ENCODE results near the gene TIPARP.

DNA sequence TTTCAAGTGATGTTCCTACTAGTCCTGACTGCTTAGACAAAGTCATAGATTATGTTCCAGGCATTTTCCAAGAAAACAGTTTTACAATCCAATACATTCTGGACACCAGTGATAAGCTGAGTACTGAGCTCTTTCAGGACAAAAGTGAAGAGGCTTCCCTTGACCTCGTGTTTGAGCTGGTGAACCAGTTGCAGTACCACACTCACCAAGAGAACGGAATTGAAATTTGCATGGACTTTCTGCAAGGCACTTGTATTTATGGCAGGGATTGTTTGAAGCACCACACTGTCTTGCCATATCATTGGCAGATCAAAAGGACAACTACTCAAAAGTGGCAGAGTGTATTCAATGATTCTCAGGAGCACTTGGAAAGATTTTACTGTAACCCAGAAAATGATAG lies 3.8 kb downstream of the TIPARP start:
- TF ChIP-seq, protein P1, sequence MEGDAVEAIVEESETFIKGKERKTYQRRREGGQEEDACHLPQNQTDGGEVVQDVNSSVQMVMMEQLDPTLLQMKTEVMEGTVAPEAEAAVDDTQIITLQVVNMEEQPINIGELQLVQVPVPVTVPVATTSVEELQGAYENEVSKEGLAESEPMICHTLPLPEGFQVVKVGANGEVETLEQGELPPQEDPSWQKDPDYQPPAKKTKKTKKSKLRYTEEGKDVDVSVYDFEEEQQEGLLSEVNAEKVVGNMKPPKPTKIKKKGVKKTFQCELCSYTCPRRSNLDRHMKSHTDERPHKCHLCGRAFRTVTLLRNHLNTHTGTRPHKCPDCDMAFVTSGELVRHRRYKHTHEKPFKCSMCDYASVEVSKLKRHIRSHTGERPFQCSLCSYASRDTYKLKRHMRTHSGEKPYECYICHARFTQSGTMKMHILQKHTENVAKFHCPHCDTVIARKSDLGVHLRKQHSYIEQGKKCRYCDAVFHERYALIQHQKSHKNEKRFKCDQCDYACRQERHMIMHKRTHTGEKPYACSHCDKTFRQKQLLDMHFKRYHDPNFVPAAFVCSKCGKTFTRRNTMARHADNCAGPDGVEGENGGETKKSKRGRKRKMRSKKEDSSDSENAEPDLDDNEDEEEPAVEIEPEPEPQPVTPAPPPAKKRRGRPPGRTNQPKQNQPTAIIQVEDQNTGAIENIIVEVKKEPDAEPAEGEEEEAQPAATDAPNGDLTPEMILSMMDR (IDR thresholded peaks at IDR 0.05; ENCODE audit: low read length) = no peak
- TF ChIP-seq EZH2 (IDR thresholded peaks at IDR 0.05; ENCODE audit: borderline replicate concordance, low read length) = no peak

All from OCI-LY1 (cell line).